B cell (primary cell): ENCODE measurements around the gene NBAS. TPM values are rescaled to one million over a fixed set of nuclear protein-coding genes. Genes with fewer than 3 reads are reported as not detected.

Experiments
- ATAC-seq: fragments of 200-7000 bp; cut with Tn5 transposase; one replicate; pipeline ENCODE4 v1.10.0; 2021; ENCODE audit warnings: low read depth, mild to moderate bottlenecking, moderate number of reproducible peaks, moderate library complexity
- CTCF ChIA-PET: fragments of 350-600 bp; sonication (Branson Sonifier 250); formaldehyde crosslinking; loops from one replicate; lab custom pipeline; 2021; ENCODE audit warnings: antibody characterized with exemption, inconsistent platforms; lab: Charles Lee
- POLR2A ChIA-PET: fragments of 350-600 bp; sonication (Branson Sonifier 250); formaldehyde crosslinking; loops from one replicate; lab custom pipeline; 2021; ENCODE audit warnings: antibody characterized with exemption; lab: Charles Lee
- DNase-seq: peaks from one replicate; pipeline ENCODE4 v3.0.0; 2013
- H2AFZ ChIP-seq: 2 replicates; pipeline ENCODE4 v1.6.1; 2012; ENCODE audit warnings: mild to moderate bottlenecking, low read depth, low read length; ENCODE audit not compliant: insufficient read depth, poor library complexity, severe bottlenecking
- H3K27ac ChIP-seq, 2 donors: 1 replicate in 1 of 2; 2 replicates in 1 of 2; pipeline ENCODE4 v1.5.1; 2012 to 2013; ENCODE audit warnings: low read length in 2 of 2, mild to moderate bottlenecking in 2 of 2, moderate library complexity in 1 of 2
- H3K27me3 ChIP-seq, 4 experiments: fragments of 200-600 bp in 1 of 4; sonication (generic) in 1 of 4; replicated peaks in 1 of 4; 1 replicate in 2 of 4; 2 replicates in 2 of 4; pipeline versions ENCODE4 v1.6.1 to v1.7.0; 2013 to 2016; ENCODE audit warnings: low read length in 3 of 4, mild to moderate bottlenecking in 2 of 4, mixed read lengths in 1 of 4, moderate library complexity in 1 of 4; ENCODE audit not compliant: insufficient read depth in 4 of 4, control insufficient read depth in 3 of 4; ENCODE audit errors: control extremely low read depth in 1 of 4
- H3K36me3 ChIP-seq, 2 experiments: replicated peaks in 1 of 2; 1 replicate in 1 of 2; 2 replicates in 1 of 2; pipeline versions ENCODE4 v1.6.1 to v1.7.1; 2013; ENCODE audit warnings: low read length in 1 of 2; ENCODE audit not compliant: insufficient read depth in 2 of 2, control insufficient read depth in 1 of 2; ENCODE audit errors: control extremely low read depth in 1 of 2, extremely low read depth in 1 of 2
- H3K4me1 ChIP-seq, 2 donors: fragments of 200-600 bp in 1 of 2; sonication (generic) in 1 of 2; 1 replicate in 1 of 2; 2 replicates in 1 of 2; pipeline versions ENCODE4 v1.5.1 to v1.6.1; 2013 to 2017; ENCODE audit warnings: low read length in 2 of 2; ENCODE audit not compliant: control insufficient read depth in 2 of 2, insufficient read depth in 2 of 2
- H3K4me2 ChIP-seq: replicated peaks from 2 replicates; pipeline ENCODE3; 2012; ENCODE audit warnings: mild to moderate bottlenecking, low read depth, low read length; ENCODE audit not compliant: poor library complexity, severe bottlenecking
- H3K4me3 ChIP-seq, 5 experiments: fragments of 200-600 bp in 1 of 5; sonication (generic) in 1 of 5; 1 replicate in 3 of 5; 2 replicates in 2 of 5; pipeline versions ENCODE4 v1.5.1 to v1.7.0; 2011 to 2016; ENCODE audit warnings: low read length in 4 of 5, mild to moderate bottlenecking in 4 of 5, low read depth in 2 of 5, control low read depth in 1 of 5, moderate library complexity in 1 of 5; ENCODE audit not compliant: insufficient read depth in 1 of 5; ENCODE audit errors: control extremely low read depth in 1 of 5, extremely low read depth in 1 of 5
- H3K79me2 ChIP-seq: fragments of 200-600 bp; sonication (generic); one replicate; pipeline ENCODE4 v1.6.0; 2016; ENCODE audit warnings: low read length; ENCODE audit not compliant: control insufficient read depth, insufficient read depth
- H3K9ac ChIP-seq: fragments of 200-600 bp; sonication (generic); 2 replicates; pipeline ENCODE4 v1.6.1; 2017; ENCODE audit warnings: mild to moderate bottlenecking, low read length, moderate library complexity
- H3K9me3 ChIP-seq, 3 donors: one replicate each; pipeline versions ENCODE4 v1.6.1 to v1.7.1; 2013; ENCODE audit warnings: low read length in 2 of 3; ENCODE audit not compliant: control insufficient read depth in 2 of 3, insufficient read depth in 1 of 3; ENCODE audit errors: control extremely low read depth in 1 of 3
- H4K20me1 ChIP-seq: 2 replicates; pipeline ENCODE4 v1.6.0; 2012; ENCODE audit warnings: mild to moderate bottlenecking, low read length; ENCODE audit not compliant: insufficient read depth, control insufficient read depth, poor library complexity, severe bottlenecking
- H3K27ac Mint-ChIP-seq: one replicate; pipeline ENCODE4 v1.8.0; 2021; ENCODE audit warnings: mixed read lengths
- H3K27me3 Mint-ChIP-seq: one replicate; pipeline ENCODE4 v1.8.0; 2021; ENCODE audit warnings: mixed read lengths
- H3K4me1 Mint-ChIP-seq: one replicate; pipeline ENCODE4 v1.8.0; 2021; ENCODE audit warnings: mixed read lengths
- H3K4me3 Mint-ChIP-seq: one replicate; pipeline ENCODE4 v1.8.0; 2021; ENCODE audit warnings: mixed read lengths
- H3K9me3 Mint-ChIP-seq: one replicate; pipeline ENCODE4 v1.8.0; 2022; ENCODE audit warnings: mixed read lengths; ENCODE audit not compliant: insufficient read depth
- EZH2 ChIP-seq: IDR thresholded peaks from 2 replicates; pipeline ENCODE4 v1.6.1; 2012; ENCODE audit warnings: borderline replicate concordance, low read depth, mild to moderate bottlenecking, moderate library complexity, low read length; ENCODE audit not compliant: insufficient read depth, poor library complexity, severe bottlenecking
- WGBS: methylation state at CpG from one replicate; pipeline ENCODE4 v1.1.5; 2013; ENCODE audit warnings: missing lambda C conversion rate; ENCODE audit not compliant: insufficient coverage; 5-methylcytosine and 5-hydroxymethylcytosine counted together
- intact Hi-C: fragments of 100-400 bp; cut with micrococcal nuclease; formaldehyde crosslinking; loops from one replicate; pipeline ENCODE4 v1.10.0; 2022
- polyA plus RNA-seq: library from polyadenylated mRNA; depleted of rRNA; stranded (reverse); fragments of >200 nt; gene quantifications from 2 replicates; pipeline ENCODE4 v1.2.3, GENCODE V29; 2012
- total RNA-seq, 2 donors: library from RNA; stranded (reverse); fragments of 120-200 nt in 1 of 2; gene quantifications; 1 replicate in 1 of 2; 2 replicates in 1 of 2; pipeline versions ENCODE4 v1.2.3 to v1.2.4, GENCODE V29; 2013 to 2022
- TF ChIP-seq, protein P1 (sequence below): fragments of 200-600 bp; IDR thresholded peaks from one replicate; pipeline ENCODE4 v1.8.0; 2022; ENCODE audit warnings: antibody characterized with exemption, mild to moderate bottlenecking

The NBAS gene
- total and polyA plus RNA-seq, 2 donors (not counting 1 experiment from before 2014, with no cell fraction given), result 10.6 to 37.3 TPM

DNA sequence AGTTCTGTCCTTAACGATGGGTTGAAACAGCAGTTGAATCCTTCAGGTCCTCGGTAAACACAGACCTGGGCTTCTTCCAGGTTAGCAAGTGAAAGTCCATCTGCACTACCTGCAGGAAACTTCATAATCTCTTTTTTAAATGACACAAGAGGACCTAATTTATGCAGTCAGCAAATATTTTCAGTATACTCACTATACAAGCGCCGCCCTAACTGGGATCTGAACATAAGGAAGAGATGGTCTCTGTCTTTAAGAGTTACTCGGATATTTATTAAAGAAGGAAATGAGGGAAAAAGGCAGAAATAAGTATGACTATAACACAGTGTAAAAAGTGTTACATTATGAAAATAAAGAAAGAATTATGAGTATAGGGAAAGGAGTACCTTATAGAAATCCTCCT, 103.3 kb downstream of the NBAS start:
- CTCF ChIA-PET, result no interaction called here
- H3K27me3 Mint-ChIP-seq, result no peaks in the 10 kb centered on the region
- H3K4me1 Mint-ChIP-seq, result peaks cover 3% of the 10 kb centered on the region
- ATAC-seq (no peak), DNase-seq (no peak)
- Histone ChIP-seq H3K27ac (no peak overlapping the region), H3K4me3 (no peak overlapping the region), H4K20me1 (no peaks in the 10 kb centered on the region), H3K4me2 (no peak overlapping the region), H3K9me3 (no peaks in the 10 kb centered on the region), H2AFZ (no peak overlapping the region), H3K9ac (no peak overlapping the region), H3K27me3 (no peaks in the 10 kb centered on the region), H3K79me2 (no peaks in the 10 kb centered on the region), H3K36me3 (peaks cover 8 to 14% of the 10 kb centered on the region in 2 experiments), H3K4me1 (no peaks in the 10 kb centered on the region)
- no peaks in the 10 kb centered on the region for H3K9me3 Mint-ChIP-seq
- WGBS, result 100% methylated on average over 2 of the region's 5 CpGs
- intact Hi-C loops, result no loop called here
- H3K4me3 Mint-ChIP-seq, result no peak overlapping the region
- no peak overlapping the region for H3K27ac Mint-ChIP-seq
- POLR2A ChIA-PET, result no interaction called here
- TF ChIP-seq, protein P1, sequence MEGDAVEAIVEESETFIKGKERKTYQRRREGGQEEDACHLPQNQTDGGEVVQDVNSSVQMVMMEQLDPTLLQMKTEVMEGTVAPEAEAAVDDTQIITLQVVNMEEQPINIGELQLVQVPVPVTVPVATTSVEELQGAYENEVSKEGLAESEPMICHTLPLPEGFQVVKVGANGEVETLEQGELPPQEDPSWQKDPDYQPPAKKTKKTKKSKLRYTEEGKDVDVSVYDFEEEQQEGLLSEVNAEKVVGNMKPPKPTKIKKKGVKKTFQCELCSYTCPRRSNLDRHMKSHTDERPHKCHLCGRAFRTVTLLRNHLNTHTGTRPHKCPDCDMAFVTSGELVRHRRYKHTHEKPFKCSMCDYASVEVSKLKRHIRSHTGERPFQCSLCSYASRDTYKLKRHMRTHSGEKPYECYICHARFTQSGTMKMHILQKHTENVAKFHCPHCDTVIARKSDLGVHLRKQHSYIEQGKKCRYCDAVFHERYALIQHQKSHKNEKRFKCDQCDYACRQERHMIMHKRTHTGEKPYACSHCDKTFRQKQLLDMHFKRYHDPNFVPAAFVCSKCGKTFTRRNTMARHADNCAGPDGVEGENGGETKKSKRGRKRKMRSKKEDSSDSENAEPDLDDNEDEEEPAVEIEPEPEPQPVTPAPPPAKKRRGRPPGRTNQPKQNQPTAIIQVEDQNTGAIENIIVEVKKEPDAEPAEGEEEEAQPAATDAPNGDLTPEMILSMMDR, result no peak
- no peak for TF ChIP-seq EZH2

DNA sequence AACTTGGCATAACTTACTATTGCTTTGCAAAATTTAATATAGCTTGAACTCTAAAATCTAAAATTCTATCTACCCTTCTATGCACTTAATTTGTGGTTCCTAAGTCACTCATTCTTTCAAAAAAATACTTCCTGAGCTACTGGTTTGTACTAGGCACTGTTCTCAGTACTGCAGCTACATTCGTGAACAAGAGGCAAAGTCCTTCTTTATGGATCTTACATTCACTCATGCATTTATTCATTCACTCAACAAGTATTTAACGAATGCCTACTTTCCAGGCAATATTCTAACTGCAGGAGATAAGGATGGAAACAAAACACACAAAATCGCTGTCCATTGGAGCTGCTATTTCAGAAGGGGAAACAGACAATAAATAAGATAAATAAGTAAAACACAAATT, 104.8 kb downstream of the NBAS start:
- no peaks in the 10 kb centered on the region for H3K79me2 ChIP-seq
- ATAC-seq (no peak), DNase-seq (no peak)
- no peak overlapping the region for H3K27ac ChIP-seq
- no peak overlapping the region for H3K4me3 ChIP-seq
- ChIA-PET CTCF (no interaction called here), POLR2A (no interaction called here)
- H3K4me1 ChIP-seq, result no peaks in the 10 kb centered on the region
- H3K27me3 ChIP-seq, result no peaks in the 10 kb centered on the region
- H4K20me1 ChIP-seq, result no peaks in the 10 kb centered on the region
- no peak overlapping the region for H2AFZ ChIP-seq
- H3K9me3 Mint-ChIP-seq, result no peaks in the 10 kb centered on the region
- no peaks in the 10 kb centered on the region for H3K27me3 Mint-ChIP-seq
- H3K9ac ChIP-seq, result no peak overlapping the region
- H3K4me1 Mint-ChIP-seq, result no peaks in the 10 kb centered on the region
- no peak overlapping the region for H3K27ac Mint-ChIP-seq
- TF ChIP-seq EZH2, result no peak
- TF ChIP-seq, protein P1, result no peak
- H3K4me3 Mint-ChIP-seq, result no peak overlapping the region
- H3K9me3 ChIP-seq, result no peaks in the 10 kb centered on the region
- no CpG with 5 or more reads among the region's 3 CpGs for WGBS
- intact Hi-C loops, result no loop called here
- peaks cover 3 to 14% of the 10 kb centered on the region in 2 experiments for H3K36me3 ChIP-seq
- H3K4me2 ChIP-seq, result no peak overlapping the region
